ENCODE data around the gene TMEM150B.
"Not testable (repeated sequence)": the region's sequence is repeated elsewhere in the genome, so short reads cannot be mapped to it uniquely, and the experiment has no call there.

TMEM150B gene

GRCh38 chr19:55336101-55336500, 11.0 kb upstream of the TMEM150B start:
- DNase-seq, result no peak

GRCh38 chr19:55333870-55334269, 8.7 kb upstream of the TMEM150B start:
- no peak for DNase-seq

- DNase-seq, result not testable (repeated sequence)
These were observed 4.7 kb upstream of the TMEM150B start for GRCh38 chr19:55329791-55330190.

DNA sequence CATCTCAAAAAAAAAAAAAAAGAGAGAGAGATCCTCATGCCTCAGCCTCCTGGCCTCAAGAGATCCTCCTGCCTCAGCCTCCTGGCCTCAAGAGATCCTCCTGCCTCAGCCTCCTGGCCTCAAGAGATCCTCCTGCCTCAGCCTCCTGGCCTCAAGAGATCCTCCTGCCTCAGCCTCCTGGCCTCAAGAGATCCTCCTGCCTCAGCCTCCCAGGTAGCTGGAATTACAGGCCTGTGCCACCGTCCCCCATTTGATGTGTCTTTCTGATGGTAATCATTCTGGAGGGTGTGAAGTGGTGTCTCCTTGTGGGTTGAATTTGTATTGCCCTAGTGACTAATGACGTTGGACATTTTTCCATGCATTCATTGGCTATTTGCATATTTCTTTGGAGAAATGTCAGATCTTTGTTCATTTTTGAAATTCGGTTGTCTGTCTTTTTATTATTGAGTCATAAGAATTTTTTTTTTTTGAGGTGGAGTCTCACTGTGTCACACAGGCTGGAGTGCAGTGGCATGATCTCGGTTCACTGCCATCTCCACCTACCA, 3.7 kb upstream of the TMEM150B start:
- DNase-seq, result not testable (repeated sequence)

GRCh38 chr19:55324662-55325061, 479 bp downstream of the TMEM150B start:
- no peak for DNase-seq

GRCh38 chr19:55322204-55322885, 2.8 kb downstream of the TMEM150B start:
- DNase-seq, result no peak

DNA sequence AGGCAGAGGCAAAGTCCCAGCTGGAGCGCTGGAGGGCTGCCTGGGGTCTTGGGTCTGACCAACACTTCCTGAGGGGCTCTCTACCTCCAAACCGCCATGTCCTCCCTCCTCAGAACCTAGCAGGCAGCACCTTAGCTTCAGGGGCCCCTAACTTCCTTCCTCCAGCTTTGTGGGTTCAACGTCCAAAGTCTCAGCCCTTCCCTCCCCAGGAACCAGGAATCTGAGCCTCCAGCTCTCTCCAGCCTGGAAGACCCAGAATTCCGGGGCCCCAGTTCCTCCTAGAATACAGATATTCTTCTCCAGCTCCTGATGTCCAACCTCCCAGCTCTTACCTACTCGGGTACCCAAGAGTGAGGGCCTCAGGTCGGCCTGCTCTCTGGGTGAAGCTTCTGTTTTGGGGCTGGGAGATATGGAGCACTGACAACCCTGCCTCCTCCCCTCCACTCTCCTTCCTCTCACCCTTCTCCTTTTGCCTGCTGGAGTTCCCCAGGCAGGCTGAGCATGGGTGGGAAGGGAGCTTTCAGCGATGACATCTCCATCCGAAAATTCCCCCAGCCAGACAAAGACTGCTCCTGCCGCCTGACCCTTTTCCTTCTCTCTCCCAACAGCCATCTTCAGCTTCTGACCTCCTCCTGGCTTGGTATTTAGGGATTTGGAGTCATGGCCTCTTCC, 3.5 kb downstream of the TMEM150B start:
- DNase-seq, result no peak

DNA sequence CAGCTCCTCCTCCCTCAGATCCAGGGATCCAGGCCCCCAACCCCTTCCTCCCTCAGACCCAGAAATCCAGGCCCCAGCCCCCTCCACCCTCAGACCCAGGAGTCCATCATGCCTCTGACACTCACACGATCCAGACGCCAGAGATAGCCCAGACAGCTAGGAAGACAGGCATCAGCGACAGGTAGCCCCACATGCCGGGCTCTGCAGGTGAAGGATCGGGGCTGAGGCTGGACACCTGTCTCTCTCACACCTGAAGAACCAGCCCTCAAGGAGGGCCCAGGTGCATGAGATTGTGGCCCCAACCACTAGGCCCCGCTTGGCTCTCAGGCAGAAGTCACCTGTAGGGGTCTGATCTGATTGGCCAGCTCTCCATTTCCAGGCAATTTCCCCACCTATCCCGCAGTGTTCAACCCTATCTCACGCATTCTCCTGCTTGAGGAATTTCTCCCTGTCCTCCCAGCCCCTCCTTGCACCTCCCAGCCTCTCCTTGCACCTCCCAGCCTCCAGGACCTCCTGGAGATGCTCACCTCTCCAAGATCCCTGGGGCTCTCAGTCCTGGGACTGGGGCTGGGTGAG, 4.2 kb downstream of the TMEM150B start:
- DNase-seq, result no peak

DNA sequence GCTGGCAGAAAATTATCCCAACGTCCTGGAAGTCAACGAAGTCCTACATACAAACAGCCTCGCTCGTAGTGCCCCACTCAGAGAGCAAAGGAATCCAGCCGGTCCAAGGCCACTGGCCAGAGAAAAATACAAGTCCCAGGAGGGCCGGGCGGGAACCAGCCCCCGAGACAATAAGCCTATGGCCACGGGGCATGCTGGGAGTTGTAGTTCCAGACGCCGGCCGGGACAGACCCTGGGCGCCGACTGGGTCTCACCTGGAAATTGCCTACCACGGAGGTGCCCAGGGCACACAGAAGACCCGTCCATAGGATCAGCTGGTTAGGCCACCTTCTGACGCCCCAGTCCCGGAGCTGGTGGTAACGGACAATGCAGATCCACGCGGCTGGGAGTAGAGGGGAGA, 5.4 kb downstream of the TMEM150B start:
- no peak for DNase-seq

GRCh38 chr19:55316646-55317045, 8.5 kb downstream of the TMEM150B start:
- DNase-seq, result no peak

DNA sequence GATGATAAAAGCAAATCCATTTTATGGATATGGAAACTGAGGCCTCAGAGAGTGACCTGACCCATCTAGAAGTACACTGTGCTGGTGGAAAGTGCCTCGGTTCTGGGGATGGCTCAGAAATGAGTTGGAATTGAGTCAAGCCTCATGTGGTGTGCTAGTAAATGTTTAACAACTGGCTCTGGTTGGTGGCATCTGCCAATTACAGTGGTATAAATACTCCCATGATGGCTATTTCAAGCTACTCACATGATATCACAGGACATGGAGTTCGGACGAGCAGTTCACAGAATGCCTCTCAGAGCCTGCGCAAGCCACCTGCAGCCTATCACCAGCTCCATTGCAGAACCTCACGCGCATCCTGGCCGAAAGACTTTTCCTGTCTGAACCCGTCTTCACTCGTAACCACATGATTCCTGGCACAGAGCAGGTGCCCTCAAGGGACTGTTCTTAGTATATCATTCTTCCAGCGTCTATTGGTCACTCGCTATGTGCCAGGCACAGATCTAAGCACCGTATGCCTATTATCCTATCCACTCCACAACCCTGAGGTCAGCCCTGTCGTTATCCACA, 9.1 kb downstream of the TMEM150B start:
- DNase-seq, result no peak

GRCh38 chr19:55314396-55314795, 10.7 kb downstream of the TMEM150B start:
- no peak for DNase-seq

GRCh38 chr19:55312621-55313512, 12.3 kb downstream of the TMEM150B start:
- no peak for DNase-seq

DNA sequence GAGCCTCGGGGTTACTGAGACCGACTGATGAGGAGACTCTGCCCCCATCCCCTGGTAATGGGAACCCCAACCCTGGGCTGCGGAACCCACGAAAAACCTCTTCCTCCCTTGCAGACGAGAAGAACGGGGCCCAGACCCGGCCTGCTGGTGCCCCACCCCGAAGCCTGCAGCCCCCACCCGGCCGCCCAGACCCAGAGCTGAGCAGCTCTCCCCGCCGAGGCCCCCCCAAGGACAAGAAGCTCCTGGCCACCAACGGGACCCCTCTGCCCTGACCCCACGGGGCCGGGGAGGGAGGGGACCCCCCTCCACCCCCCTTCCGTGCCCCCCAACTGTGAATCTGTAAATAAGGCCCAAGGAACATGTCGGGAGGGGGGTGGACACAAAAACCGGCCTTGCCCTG, 13.3 kb downstream of the TMEM150B start:
- no peak for DNase-seq

DNA sequence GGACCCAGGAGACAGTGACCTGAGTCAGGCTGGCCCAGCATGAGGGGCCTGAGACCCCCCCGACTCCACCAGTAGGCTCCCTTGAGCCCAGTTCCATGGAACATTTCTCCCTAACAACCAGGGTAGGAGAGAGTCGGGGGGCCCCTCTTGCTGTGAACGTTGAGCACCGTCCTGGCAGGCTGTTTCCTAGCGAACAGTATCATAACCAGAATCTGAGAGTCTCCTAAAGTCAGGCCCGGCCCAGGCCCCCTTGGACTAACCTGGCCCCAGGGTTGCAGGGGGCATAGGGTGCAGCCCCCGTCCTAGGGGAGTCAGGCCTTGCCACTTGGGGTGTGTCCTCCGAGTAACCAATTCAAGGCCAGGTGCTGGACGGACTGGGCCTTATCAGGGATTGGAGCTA, 13.7 kb downstream of the TMEM150B start:
- no peak for DNase-seq

- DNase-seq, result no peak
These were observed 14.6 kb downstream of the TMEM150B start for GRCh38 chr19:55310498-55310897.

- DNase-seq, result no peak
These were observed 15.7 kb downstream of the TMEM150B start for GRCh38 chr19:55309448-55309847.

- DNase-seq, result no peak
These were observed 16.9 kb downstream of the TMEM150B start for GRCh38 chr19:55308281-55308680.

DNA sequence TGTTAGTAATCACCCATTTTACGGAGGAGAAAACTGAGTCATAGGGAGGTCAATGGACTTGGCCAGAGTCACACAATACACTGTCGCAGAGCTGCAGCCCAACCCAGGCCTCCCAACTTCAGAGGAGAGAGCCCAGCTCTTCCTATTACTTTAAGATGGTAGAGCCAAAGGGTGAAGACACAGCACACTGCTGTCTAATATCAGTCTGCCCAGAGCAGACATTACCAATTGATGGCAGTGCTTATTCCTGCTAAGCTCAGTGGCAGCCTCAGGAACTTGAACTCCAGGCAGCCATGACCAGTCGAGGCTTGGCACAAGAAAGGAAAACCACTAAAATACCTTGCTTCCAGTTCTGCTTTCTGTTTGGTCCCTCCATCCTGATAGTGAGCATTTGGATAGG, 18.4 kb downstream of the TMEM150B start:
- DNase-seq, result no peak

GRCh38 chr19:55305983-55306562, 19.1 kb downstream of the TMEM150B start:
- no peak for DNase-seq

DNA sequence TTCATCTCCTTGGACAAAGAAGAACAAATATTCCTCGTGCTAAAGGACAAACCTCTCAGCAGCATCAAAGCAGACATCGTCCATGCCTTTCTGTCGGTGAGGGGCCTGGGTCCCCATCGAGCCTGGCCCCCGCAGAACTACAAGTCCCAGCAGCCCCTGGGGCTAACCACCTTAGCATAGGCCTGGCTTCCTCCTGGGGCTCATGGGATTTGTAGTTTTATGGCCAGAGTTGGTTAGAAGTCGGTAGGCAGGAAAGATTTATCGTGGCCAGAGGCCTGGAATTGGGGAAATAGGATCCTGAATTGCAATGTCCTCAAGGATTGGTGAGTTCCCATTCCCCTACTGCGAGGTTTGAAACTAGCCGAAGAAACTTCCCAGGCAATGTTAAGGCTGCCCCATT, 19.6 kb downstream of the TMEM150B start:
- DNase-seq, result peak; percentile 66

DNA sequence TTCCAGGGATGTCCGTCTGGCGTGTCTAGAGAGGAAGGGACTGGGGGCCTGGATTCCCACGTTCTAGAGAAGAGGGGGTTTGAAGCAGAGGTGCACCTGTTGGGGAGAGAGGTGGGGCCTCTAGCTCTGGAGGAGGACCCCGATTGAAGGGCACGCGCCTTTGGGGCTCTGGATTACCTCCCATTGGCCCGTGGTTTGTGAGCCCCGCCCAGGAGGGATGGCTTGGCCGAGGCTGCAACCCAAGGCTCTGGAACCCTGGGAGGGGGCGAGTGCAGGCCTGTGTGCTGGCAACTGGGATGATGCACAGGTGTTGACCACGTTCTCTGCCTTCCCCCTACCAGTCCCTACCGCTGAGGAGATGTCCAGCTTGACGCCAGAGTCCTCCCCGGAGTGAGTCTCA, 20.2 kb downstream of the TMEM150B start:
- DNase-seq, result no peak
